GM18909 (cell line): ENCODE data around the gene NDUFB10.

Experiments
- ATAC-seq: cut with Tn5 transposase; IDR thresholded peaks from one replicate; pipeline ENCODE4 v1.9.1; 2021; ENCODE audit warnings: mild to moderate bottlenecking; ENCODE audit not compliant: unreplicated experiment, poor library complexity

NDUFB10 gene

DNA sequence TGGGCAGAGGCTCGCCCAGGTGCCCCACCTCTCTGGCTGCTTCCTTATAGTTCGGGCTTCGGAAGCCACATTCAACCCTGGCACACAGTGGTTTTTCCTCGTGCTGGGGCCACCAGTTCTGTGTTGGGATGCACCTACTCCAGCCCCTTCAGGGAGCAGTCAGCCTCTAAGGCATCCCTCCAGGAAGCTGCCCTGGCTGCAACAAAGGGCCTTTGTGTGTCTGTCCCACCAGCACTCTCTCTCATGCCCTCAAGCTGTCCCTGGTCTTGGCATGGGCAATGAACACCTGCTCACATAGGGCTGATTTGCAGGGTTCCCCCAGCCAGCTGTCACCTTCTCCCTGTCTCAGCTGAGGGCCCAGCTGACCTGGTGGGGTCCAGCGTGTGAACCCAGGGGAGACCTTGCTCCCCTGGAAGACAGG lies 22.7 kb downstream of the NDUFB10 start:
- ATAC-seq, result no peak

- ATAC-seq, result no peak
These were observed 23.7 kb downstream of the NDUFB10 start for GRCh38 chr16:1982991-1983543.

- peak; percentile 83 for ATAC-seq
These were observed 24.4 kb downstream of the NDUFB10 start, which contains the start of gene GFER for GRCh38 chr16:1983544-1984346. TSS of gene GFER (plus strand) at chr16:1984193. CDS start at chr16:1984219, 26 bp downstream.

- ATAC-seq, result no peak
These were observed 25.2 kb downstream of the NDUFB10 start for GRCh38 chr16:1984347-1985225.

DNA sequence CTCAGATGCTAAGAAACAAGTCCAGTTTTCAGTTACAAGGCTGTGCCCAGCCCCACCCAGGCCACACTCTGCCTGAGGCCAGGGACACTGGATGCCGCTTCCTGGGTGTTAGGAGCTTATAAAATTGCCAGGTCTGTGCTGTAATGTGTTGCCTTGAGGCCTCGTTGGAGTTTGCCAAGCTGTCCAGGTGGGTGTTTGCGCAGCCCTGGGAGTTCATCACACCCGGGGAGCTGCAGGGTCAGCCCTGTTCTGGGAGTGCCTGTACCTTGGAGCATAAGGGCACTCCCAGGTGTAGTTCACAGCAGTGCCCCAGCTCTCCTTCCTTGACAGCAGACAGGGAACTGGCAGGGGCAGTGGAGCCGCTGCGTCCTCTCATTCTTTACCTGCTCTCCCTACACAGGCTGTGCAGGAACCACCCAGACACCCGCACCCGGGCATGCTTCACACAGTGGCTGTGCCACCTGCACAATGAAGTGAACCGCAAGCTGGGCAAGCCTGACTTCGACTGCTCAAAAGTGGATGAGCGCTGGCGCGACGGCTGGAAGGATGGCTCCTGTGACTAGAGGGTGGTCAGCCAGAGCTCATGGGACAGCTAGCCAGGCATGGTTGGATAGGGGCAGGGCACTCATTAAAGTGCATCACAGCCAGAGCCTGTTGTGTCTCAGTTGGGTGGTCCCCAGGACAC lies 26.3 kb downstream of the NDUFB10 start:
- ATAC-seq, result no peak

DNA sequence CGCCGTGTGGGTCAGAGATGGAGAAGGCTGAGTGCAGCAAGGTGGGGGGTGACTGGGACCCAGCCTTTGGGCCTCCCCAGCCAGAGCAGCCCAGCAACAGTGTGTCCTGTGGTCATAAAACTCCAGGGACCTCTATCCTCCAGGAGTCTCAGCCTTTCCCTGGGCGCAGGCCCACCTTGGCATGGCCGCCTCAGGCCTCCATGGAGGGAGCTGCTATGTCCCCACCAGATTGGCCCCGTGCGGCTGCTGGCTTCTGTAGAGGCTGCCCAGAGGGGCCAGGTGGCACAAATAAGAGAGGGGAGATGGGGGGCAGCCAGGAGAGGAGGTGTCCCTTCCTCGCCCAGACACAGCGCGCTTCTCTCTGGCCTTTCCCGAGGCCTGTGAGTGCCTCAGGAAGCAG lies 27.9 kb downstream of the NDUFB10 start:
- ATAC-seq, result no peak

GRCh38 chr16:1989209-1990100 lies 30.1 kb downstream of the NDUFB10 start, which contains the start of gene SYNGR3:
TSS of gene SYNGR3 (plus strand) at chr16:1989970. CDS start at chr16:1990103, 133 bp downstream.
- ATAC-seq, result no peak

DNA sequence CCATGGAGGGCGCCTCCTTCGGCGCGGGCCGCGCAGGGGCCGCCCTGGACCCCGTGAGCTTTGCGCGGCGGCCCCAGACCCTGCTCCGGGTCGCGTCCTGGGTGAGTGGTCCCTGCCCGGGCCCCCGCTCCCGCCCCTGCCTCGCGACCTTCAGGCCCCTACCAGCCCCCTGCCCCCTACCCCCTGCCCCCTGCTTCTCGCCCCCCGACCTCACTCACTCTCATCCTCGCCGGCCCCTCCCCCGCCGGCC lies 30.7 kb downstream of the NDUFB10 start:
- no peak for ATAC-seq

DNA sequence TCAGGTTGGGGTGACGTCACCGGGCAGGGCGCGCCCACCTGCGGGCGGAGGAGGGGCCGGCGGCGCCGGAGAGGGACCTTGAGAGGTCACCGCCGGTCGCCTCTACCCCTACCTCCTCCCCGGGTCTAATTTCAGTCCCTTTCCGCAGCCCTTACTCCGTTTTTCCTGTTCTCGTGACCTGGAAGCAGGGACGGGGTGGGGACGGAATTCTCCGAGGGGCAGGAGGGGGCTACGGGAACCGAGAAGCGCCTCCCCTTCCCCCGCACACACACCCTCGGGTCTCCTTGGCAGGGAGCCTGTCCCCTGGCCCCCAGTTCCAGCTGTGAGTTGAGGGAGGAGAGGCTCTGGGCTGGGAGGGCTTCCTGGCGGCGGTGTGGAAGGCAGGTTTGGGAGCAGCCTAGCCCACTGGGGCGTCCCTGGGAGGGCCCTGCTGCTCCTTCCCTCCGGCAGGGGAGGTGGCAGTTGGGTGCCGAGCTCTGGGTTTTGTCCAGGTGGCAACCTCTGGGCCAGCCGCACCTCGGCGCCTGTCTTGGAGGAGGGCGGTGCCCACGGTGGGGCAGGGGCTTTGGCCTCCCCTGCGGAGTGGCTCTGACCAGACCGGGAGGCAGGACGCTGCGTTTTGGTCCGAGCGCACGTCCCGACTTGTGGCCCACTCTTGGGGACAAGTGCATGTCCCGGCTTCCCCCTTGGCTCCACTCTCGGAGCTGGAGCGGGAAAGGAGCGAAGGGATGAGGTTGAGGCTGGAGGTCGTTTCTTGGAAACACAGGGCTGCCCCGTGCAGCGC lies 31.2 kb downstream of the NDUFB10 start:
- no peak for ATAC-seq

DNA sequence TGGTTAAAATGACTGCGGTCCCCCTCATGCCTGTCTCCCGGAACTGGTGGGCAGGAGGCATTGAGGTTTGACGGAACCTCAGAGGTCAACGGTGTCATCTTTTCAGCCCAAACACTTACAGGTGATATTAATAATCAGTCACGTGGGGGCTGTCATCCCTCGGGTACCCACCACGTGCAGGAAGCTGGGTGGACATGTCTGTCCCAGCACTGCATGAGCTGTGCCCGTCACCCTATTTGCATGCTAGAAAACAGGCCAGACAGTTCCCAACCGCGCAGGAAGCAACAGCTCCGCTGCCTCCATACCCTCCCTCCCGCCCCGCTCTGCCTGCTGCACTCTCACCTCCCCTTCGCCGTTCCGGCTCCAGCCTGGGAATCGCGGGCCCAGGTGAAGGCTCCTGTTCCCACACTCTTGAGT lies 31.8 kb downstream of the NDUFB10 start:
- ATAC-seq, result peak; percentile 34

DNA sequence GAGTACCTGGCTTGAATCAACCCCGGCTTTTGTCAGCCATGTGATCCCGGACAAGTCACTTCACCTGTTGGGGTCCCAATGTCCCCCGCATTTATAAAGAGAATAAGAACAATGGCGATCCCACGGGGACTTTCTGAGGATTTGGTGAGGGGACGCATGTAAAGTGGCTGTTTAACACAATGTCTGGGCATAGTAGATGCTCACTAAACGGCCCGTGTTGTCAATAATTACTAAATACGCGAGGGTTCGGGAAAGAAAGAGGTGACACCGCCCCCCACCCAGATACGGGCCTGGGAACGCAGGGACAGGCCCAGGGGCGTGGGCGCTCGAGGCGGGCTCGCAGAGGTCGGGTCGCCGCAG lies 32.2 kb downstream of the NDUFB10 start:
- ATAC-seq, result peak; percentile 9

DNA sequence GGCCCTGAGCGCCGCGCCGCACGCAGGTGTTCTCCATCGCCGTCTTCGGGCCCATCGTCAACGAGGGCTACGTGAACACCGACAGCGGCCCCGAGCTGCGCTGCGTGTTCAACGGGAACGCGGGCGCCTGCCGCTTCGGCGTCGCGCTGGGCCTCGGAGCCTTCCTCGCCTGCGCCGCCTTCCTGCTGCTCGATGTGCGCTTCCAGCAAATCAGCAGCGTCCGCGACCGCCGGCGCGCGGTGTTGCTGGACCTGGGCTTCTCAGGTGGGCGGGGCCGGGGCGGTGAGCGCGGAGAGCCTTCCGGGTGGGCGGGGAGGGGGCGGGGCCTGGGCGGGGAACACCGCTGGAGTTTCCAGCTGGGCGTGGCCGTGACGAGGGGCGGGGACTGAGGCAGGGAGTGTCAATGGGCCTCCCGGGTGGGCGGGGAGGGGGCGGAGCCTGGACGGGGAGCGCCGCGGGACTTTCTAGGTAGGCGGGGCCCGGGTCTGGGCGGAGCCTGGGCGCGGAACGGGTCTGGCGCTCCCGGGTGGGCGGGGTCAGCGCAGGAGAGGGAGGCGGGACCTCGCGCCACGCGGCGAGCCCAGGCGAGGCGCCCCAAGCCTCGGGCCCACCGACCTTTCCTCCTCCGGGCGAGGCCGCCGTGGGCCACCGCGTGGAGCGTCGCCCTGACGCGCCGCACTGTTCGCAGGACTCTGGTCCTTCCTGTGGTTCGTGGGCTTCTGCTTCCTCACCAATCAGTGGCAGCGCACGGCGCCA lies 32.8 kb downstream of the NDUFB10 start:
- peak; percentile 47 for ATAC-seq

DNA sequence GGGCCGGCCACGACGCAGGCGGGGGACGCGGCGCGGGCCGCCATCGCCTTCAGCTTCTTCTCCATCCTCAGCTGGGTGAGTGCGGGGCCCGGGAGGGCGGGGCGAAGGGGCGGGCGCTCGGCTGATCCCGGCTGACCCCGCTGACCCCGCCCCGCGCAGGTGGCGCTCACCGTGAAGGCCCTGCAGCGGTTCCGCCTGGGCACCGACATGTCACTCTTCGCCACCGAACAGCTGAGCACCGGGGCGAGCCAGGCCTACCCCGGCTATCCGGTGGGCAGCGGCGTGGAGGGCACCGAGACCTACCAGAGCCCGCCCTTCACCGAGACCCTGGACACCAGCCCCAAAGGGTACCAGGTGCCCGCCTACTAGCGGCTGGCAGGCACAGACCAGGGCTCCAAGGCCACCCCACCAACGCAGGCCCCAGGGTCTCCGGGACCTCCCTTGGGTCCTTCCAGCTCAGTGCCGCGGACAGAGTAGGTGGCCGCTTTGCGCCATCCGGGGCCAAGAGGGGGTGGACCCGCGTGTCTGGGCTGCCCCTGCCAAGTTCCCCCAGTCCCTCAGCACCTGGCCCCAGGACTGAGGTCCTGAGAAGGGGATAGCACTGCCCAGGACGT lies 33.5 kb downstream of the NDUFB10 start:
- ATAC-seq, result no peak

- no peak for ATAC-seq
These were observed 34.4 kb downstream of the NDUFB10 start for GRCh38 chr16:1993731-1994131.

DNA sequence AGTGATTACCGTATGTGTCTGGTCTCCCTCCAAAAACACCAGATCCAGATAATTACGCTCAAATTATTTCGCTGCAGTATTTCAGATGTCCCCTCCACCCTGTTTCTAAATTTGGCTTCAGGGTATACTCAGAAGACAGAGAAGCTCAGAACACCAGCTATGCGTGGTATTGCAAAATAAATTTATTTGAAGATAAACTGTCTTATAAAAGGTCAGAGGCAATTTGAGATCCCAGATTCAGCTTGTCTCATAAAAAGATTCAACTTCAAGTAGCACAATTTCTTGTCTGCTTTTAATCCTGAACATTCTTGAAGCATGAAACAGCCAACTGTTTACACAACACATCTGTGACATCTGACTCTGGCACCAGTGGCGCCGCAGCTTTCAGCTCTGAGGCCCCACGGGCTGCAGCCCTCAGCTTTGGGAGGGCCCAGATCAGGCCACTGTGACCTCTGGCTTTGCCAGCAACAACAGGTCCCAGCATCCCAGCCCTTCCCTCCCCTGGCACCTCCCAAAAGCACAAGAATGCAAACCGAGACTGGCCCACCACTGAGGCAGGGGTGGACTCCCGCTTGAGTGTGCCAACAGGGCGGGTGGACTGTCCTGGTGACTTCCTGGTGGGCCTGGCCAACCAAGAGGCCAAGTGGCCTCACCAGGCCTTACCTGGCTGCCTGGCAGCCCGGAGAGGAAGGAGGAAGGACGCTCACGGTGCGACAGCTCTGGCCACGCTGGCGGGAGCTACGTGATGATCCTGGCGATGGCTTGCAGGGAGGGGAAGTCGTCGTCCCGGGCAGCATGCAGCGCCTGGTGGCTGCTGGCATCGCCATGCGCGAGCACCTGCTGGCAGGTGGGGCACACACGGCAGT lies 38.4 kb downstream of the NDUFB10 start:
- ATAC-seq, result no peak

GRCh38 chr16:1998360-1998835 lies 39.1 kb downstream of the NDUFB10 start:
- ATAC-seq, result no peak
